ENCODE data around the gene MYADML2. TPM values are rescaled to one million over a fixed set of nuclear protein-coding genes. Genes with fewer than 3 reads are reported as not detected.

The MYADML2 gene
- total RNA-seq, 1 experiment from 2014 or later, result not detected

DNA sequence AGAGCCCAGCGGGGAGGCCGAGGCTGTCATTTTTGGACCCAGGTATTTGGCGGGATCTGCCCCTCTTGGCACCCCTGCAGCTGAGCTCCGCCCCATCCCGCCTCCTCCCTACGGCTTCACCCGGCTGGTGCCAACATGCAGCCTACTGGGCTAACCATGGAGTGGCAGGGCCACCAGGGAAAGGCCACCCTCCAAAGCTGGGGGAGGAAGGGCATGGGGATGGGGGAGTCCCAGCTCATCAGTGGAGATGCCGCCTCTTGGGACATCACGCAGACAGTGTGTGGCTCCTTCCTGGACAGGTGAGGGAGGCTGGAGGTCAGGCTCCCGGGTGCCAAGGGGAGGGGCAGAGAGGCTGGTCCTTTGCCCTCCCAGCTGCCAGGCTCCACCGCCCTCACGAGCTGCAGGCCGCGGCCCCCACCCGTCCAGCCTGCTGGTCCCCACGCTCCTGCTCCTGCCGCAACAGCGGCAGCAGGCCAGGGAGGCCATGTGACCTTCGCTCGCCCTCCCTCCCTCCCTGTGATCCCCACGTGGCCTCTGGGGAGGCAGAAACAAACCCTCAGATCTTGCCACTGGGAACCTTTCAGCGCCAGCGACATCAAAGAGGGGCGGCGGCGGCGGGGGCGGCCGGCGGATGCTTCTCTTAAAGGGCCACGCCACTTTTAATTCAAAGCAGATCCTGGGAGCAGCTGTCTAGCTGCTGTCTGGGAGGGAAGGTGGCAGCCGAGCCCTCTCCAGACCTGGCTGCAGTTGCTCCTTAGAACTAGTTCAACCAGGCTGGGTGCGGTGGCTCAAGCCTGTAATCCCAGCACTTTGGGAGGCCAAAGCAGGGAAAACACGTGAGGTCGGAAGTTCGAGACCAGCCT is 20.7 kb upstream of the MYADML2 start:
- H3K27ac ChIP-seq (ENCODE audit: low read length), result no peak overlapping the region
- H3K27me3 ChIP-seq (ENCODE audit: low read length), result no peaks in the 10 kb centered on the region
- no peaks in the 10 kb centered on the region for H3F3A ChIP-seq (ENCODE audit: low read length, unreplicated experiment)
- no TSS peak for BruUV-seq (replicated peaks)
- no peaks in the 10 kb centered on the region for H3K4me1 ChIP-seq (ENCODE audit: insufficient read depth, low read length)
- POLR2A ChIA-PET (ENCODE audit: unreplicated experiment), result no interaction called here
- DNase-seq (peak; percentile 14), ATAC-seq (peak; percentile 27; the same call in 1 of the 2 replicates)
- no peaks in the 10 kb centered on the region for H3K9me2 ChIP-seq (replicated peaks; ENCODE audit: low read length)
- no peaks in the 10 kb centered on the region for H3K9me3 ChIP-seq (ENCODE audit: low read length)
- no peaks in the 10 kb centered on the region for H4K20me1 ChIP-seq (ENCODE audit: low read length)
- H3K4me2 ChIP-seq (ENCODE audit: low read length), result 0 out of 2 replicates have a peak overlapping the region, but pooled peaks have one; percentile 34
- peak overlapping the region; percentile 57 for H2AFZ ChIP-seq (ENCODE audit: low read length)
- intact Hi-C loops (cut with micrococcal nuclease), result no loop called here
- TF ChIP-seq EZH2phosphoT487 (IDR thresholded peaks at IDR 0.05; ENCODE audit: borderline replicate concordance, low read length) (no peak), CTCF (conservative IDR thresholded peaks at IDR 0.05; ENCODE audit: low read depth, low read length) (no peak), EZH2 (IDR thresholded peaks at IDR 0.05; ENCODE audit: low read length, unreplicated experiment) (no peak)
- no peak overlapping the region for H3K9ac ChIP-seq (ENCODE audit: low read length)
- CTCF ChIA-PET, result interaction anchor here (0.7 kb wide), 1 partner anchor 50 kb away, joined by 13 read pairs; no protein-coding TSS in a partner anchor
- H3K79me2 ChIP-seq (ENCODE audit: low read length), result no peaks in the 10 kb centered on the region
- no peak overlapping the region for H3K4me3 ChIP-seq (ENCODE audit: low read length)
- H3K36me3 ChIP-seq (ENCODE audit: low read depth, low read length), result no peaks in the 10 kb centered on the region

DNA sequence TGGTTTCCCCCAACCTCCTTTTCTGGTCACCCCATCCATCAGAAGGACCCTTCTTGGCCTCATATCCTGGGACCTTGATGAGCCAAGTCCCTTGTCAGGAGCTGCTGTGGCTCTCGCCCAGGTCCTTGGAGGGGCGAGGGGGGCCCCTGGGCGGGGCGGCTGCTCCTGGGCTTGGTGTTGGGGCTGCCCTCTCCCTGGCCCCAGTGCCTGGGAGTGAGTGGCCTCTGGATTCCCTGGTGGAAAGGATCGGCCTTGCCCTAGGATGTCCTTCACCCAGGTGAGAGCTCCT is 20.2 kb upstream of the MYADML2 start:
- no peak for ATAC-seq
- Histone ChIP-seq H3K36me3 (ENCODE audit: low read depth, low read length) (no peaks in the 10 kb centered on the region), H2AFZ (ENCODE audit: low read length) (no peak overlapping the region), H3K9ac (ENCODE audit: low read length) (no peak overlapping the region), H3K27ac (ENCODE audit: low read length) (no peak overlapping the region), H3K9me3 (ENCODE audit: low read length) (no peaks in the 10 kb centered on the region), H4K20me1 (ENCODE audit: low read length) (no peaks in the 10 kb centered on the region), H3K9me2 (replicated peaks; ENCODE audit: low read length) (no peaks in the 10 kb centered on the region), H3F3A (ENCODE audit: low read length, unreplicated experiment) (no peaks in the 10 kb centered on the region), H3K79me2 (ENCODE audit: low read length) (no peaks in the 10 kb centered on the region), H3K27me3 (ENCODE audit: low read length) (no peaks in the 10 kb centered on the region), H3K4me1 (ENCODE audit: insufficient read depth, low read length) (no peaks in the 10 kb centered on the region), H3K4me3 (ENCODE audit: low read length) (no peak overlapping the region), H3K4me2 (ENCODE audit: low read length) (no peak overlapping the region)
- ChIA-PET POLR2A (ENCODE audit: unreplicated experiment) (no interaction called here), CTCF (no interaction called here)
- intact Hi-C loops (cut with micrococcal nuclease), result no loop called here
- BruUV-seq (replicated peaks), result no TSS peak
- no peak for DNase-seq
- TF ChIP-seq EZH2 (IDR thresholded peaks at IDR 0.05; ENCODE audit: low read length, unreplicated experiment) (no peak), EZH2phosphoT487 (IDR thresholded peaks at IDR 0.05; ENCODE audit: borderline replicate concordance, low read length) (no peak)

GRCh38 chr17:81966343-81967243 is 19.6 kb upstream of the MYADML2 start:
- Histone ChIP-seq H3F3A (ENCODE audit: low read length, unreplicated experiment) (no peaks in the 10 kb centered on the region), H4K20me1 (ENCODE audit: low read length) (no peaks in the 10 kb centered on the region), H3K36me3 (ENCODE audit: low read depth, low read length) (no peaks in the 10 kb centered on the region), H3K79me2 (ENCODE audit: low read length) (no peaks in the 10 kb centered on the region), H3K9me2 (replicated peaks; ENCODE audit: low read length) (no peaks in the 10 kb centered on the region), H3K4me2 (ENCODE audit: low read length) (no peak overlapping the region), H2AFZ (ENCODE audit: low read length) (no peak overlapping the region), H3K9ac (ENCODE audit: low read length) (no peak overlapping the region), H3K4me1 (ENCODE audit: insufficient read depth, low read length) (no peaks in the 10 kb centered on the region), H3K4me3 (ENCODE audit: low read length) (no peak overlapping the region), H3K27ac (ENCODE audit: low read length) (no peak overlapping the region), H3K9me3 (ENCODE audit: low read length) (no peaks in the 10 kb centered on the region), H3K27me3 (ENCODE audit: low read length) (no peaks in the 10 kb centered on the region)
- no peak for ATAC-seq
- no TSS peak for BruUV-seq (replicated peaks)
- no peak for DNase-seq
- intact Hi-C loops (cut with micrococcal nuclease), result no loop called here
- TF ChIP-seq EZH2phosphoT487 (IDR thresholded peaks at IDR 0.05; ENCODE audit: borderline replicate concordance, low read length) (no peak), EZH2 (IDR thresholded peaks at IDR 0.05; ENCODE audit: low read length, unreplicated experiment) (no peak), CTCF (conservative IDR thresholded peaks at IDR 0.05; ENCODE audit: low read depth, low read length) (no peak)
- CTCF ChIA-PET, result no interaction called here
- POLR2A ChIA-PET (ENCODE audit: unreplicated experiment), result no interaction called here
